ENCODE measurements around the gene SYNRG.

The SYNRG gene

DNA sequence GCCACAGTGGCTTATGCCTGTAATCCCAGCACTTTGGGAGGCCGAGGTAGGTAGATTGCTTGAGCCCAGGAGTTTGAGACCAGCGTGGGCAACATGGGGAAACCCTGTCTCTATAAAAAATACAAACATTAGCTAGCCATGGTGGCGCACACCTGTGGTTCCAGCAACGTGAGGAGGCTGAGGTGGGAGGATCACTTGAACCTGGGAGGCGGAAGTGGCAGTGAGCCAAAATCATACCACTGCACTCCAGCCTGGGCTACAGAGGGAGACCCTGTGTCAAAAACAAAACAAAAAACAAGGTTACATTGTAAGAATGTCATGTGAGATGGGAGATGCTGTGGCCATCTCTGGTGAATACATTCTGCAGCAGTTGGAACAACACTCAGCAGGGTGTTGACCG lies 106.1 kb downstream of the SYNRG start:
- DNase-seq (ENCODE audit: low read depth) = no peak

DNA sequence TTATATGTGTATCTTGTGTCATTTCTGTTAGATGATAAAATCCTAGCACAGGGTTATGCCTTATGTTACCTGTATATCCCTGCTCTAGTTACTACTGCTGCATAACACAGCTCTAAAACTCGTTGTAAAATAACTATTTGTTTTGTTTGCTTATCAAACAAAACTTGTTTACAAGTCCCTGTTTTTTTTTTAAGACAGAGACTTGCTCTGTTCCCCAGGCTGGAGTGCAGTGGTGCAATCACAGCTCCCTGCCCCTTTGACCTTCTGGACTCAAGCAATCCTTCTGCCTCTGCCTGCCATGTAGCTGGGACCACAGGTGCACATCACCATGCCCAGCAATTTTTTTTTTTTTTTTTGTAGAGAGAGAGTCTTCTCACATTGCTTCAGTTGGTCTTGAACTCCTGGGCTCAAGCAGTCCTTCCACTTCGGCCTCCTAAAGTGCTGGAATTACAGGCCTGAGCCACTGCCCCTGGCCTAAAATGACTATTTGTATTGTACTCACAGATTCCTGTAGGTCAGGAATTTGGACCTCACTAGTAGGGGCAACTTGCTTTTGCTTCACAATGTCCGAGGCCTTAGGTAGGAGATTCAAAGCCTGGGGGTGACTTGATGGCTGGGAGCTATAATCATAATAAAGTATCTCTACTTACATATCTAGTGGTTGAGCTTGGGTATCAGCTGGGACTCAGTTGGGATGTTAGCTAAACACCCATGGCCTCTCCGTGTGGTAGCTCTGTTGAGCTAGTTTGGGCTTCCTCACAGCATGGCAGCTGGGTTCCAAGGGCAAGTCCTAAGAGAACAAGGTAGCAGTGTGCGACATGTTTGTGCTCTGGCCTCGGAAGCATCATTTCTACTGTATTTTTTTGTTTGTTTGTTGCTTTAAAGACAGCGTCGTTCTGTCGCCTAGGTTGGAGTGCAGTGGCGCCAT lies 106.9 kb downstream of the SYNRG start:
- no peak for DNase-seq (ENCODE audit: low read depth)

DNA sequence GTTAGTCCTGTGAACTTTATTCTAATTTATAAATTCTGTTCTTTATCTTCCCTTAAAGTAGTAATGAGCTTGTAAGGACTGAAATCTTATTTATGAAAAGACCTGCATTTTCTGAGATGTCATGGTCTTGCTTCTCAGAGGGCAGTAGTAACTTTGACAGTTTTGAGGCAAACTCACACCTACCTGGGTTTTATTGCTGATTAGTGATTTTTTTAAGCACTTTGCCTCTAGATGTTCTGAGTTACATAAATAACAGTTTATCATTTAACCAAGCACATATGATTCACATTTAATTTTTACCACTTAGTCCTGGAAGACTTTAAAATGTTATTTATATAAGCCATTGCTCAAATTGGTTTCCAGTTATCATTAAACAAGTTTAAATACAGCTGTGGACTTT lies 108.8 kb downstream of the SYNRG start:
- DNase-seq (ENCODE audit: low read depth) = no peak

DNA sequence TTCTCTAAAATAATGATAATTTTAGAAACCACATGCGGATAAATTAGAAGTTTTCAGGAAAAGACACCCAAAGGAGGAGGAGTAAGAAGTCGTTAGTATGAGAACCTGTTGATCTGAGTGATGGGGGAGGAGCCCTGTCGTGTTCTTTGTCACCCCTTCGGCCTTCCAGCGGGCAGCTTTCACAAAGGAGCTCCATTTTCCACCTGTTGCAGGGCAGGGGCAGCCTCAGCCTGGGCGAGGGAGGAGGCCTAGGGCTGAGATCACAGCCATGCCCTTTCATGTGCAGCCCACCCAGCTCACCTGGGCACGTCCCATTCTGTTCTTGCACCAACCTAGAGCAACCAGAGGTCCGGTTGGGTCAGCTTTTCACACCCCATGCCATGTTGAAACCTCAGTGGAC lies 114.2 kb downstream of the SYNRG start:
- DNase-seq (ENCODE audit: low read depth) = no peak

DNA sequence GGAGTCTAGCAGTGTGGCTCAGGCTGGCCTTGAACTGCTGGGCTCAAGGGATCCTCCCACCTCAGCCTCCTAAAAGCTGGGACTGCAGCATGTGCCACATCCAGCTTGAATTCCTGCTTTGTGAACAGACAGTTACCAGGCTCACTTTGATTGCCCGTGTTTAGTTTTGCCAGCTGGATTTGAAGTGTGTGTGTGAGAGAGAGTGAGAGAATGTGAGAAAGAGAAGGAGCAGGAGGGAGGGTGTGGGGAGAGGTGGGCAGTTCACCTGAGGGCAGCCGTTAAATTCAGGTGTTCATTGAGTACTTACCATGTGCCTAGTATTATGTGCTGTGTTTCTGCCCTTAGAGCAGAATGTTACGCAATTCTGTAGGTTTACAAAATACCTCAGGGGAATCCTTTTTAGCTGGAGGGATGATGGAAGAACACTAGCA lies 114.8 kb downstream of the SYNRG start:
- no peak for DNase-seq (ENCODE audit: low read depth)

DNA sequence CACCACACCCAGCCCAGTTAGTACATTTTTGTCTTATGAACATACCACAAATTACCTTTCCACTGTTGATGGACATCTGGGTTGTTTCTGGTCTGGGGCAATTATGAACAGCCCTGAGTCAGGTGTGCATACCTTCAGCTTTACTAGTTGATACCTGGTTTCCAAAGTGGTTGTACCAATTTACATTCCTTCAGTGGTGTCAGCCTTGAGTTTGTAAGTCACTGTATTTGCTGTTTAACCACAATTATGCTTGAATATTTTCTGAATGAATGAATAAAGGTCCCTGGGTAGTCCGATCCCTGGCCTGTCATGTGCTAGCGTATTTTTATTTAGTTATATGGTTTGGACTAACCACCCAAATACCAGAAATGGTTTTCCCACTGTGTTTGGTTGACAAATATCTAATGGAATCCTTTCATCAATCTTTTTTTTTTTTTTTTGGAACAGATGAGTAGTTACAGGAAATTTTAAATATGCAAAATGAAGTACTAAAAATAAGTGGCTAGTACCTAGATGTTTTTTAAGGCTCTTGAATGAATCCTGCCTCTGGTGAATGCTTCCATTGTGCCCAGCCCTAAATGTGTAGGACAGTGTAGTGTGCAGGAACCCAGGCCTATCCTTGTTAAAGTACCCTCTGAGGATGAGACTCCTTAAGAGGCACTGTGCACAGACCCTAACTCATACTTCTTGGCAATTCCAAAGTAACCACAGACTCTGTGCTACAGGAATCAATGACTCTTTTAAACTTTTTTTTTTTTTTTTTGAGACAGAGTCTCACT lies 115.8 kb downstream of the SYNRG start:
- DNase-seq (ENCODE audit: low read depth) = no peak

DNA sequence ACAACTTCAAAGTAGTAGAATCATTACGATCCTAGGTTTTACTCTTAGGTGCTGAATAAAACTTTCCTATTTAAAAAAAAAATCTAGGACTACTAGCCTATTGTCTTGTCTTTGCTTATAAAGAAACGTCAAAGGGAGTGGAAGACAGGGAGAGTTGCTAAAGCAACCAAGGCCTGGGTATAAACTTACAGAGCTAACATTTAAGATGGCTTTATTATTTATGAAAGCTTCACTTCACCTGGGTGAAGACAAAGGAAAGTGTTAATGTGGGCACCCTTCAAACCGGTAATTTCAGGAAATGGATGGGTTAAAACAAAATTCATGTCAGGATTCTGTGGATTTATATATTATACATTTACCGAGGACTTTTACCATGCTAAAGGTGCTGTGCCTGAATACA lies 117.1 kb downstream of the SYNRG start:
- no peak for DNase-seq (ENCODE audit: low read depth)

DNA sequence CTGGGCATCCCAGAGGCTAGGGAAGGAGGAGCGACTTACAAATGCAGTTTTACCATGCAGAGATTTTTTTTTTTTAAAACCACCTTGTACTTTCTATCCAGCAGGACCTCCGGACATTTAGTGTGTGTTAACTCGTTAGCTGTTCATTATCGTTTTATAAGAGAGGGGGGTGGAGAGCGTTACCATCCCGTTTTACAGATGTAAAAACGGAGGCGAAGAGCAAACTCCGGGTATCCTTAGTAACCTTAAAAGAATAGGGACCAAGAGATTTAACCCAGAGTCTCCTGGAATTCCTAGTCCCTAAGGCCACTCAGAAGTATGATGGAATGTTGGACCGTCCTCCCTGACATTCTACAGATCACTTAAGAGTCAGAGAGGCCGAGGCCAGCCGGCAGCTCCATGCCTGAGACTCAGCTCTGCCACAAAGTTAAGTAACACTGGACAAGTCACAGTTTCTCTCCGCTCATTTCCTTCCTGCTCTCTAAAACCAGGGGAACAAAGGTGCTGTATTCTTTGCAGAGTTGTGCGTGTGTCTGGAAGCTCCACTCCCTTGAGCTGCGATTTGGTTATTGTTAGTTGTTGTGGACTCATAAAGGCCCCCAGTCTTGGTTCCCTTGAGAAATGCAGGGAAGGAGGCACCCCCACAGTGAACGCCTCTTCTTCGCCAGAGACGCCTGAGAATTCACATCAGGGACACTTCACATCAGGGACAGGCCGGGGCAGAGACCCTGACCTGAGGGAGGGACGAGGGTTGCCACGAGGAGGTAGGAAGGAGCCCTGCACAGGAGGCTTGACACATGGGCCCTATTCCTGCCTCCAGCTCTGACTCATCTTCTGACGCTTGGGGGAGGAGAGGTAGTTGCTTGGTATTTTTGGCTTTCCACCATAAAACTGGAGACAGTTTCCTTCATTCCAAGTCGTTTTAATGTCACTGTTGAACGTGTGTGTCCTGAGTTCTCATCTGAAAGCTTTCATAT lies 118.3 kb downstream of the SYNRG start:
- no peak for DNase-seq (ENCODE audit: low read depth)

DNA sequence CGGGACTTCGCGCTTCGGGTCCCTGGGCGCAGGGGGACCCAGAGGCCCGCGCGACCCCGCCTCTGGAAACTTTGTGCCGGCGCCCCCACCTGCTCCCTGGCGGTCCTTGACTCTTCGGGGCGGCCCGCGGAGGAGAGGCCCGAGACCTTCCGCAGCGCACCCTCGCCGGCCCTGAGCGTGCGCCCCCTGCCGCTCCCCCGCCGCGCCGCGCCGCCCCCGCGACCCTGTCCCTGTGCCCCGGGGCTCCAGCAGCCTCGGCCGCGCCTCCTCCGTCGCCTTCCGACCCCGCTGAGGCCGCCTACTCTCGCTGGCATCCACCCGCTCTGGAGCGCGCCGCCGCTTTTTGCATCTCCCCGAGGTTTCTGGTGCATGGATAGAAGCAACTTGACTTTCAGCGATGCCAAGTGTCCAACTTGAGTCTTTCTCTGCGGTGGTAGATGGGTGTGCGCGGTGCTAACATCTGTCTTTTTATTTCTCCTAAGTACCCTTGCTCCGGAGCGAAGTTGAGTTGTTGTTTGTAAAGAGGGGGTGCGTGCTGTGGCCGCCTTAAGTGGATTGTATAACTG lies 119.1 kb downstream of the SYNRG start:
- peak; percentile 65 for DNase-seq (ENCODE audit: low read depth)

DNA sequence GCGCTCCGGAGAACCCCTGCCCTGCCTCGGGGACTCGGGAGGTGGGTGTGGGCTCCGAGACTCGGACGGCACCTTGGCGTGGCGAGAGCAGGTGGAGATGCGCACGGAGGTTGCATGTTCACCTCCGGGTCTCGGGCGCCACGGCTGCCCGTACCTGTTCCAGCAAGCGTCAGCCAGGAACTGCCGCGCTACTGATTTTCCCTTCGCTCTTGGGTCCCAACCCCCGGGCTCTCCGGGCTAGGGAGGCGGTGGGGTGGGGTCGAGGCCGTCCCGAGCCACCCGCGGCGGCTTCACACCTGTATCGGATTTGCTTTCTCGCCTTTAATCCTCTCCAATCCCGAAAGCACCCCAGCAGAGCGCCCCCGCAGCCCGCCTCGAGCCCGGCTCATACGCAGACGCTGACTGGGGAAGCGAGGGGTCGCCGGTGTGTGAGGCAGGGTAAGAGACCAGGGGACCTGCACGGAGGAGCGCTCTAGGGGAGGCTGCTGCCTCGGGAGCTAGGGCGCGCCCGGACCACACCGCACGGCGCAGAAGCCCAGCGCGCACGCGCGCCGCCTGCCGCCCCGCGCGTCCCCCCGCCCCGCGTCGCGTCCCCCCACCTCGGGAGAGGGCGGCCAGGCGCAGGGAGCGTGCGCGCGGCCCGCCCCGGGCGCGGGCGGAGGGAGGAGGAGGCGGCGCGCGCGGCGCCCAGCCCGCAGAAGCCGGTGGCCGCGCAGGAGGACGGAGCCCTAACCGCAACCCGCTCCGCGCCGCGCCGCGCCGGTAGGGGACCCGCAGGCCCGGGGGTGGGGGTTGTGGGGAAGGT lies 119.8 kb downstream of the SYNRG start, which contains the start of gene DUSP14:
TSS of gene DUSP14 (plus strand) at position 695 of the 805 bp plus-strand sequence. CDS start 22,382 bp downstream, outside the sequence.
- peak; percentile 76 for DNase-seq (ENCODE audit: low read depth)

DNA sequence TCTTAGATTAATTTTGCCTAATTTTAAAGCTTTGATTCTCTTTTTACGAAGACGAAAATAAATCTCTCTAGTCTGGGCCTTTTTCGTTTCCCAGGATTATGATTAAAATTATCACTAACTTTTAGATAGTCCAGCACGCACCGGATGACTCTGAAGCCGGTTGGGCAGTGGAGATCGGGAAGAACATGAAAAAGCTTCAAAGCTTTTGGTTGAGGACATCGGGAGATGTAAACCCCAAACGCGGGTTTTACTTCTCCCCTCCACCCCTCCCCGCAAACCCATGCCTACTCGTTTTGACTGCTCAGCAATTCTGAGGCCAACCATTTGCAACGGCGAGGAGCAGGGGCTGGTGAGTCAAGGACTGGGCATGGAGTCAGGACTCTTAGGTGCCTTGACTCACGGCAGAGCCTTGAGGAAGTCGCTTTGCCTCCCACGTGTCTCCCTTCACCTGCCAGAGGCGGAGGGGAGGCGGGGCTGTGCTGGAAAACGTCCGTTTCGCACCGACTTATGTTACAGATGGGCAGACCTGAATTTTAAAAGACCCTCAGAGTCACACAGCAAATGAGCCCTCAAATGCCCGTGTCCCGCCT lies 120.5 kb downstream of the SYNRG start:
- DNase-seq (ENCODE audit: low read depth) = peak; percentile 45

DNA sequence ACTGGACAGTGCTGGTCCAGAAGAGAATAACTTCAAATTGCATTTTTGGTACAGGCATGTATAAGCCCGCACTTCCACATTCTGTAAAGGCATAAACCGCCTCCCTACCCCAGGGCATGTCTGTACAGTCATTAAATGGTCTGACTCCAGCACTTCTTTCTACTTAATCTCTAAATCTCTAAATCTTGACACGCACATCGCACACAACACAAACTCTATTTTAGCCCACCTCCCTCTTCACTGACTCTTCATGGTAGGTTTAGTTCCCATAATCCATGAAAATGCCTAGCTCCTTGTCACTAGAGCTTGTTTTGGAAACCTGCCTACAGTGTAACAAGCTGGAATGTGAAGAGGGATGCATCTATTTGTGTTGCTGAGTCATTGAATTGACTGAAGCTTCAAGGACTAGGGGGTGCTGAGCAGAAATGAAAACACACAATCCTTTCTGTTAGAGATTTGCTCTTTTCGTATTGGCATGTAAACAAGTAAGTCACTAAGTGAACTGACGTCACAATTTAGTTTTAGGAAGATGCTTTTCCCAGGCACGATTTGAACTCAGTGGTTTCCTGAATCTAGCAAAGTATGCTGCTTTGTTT lies 121.1 kb downstream of the SYNRG start:
- DNase-seq (ENCODE audit: low read depth) = no peak

DNA sequence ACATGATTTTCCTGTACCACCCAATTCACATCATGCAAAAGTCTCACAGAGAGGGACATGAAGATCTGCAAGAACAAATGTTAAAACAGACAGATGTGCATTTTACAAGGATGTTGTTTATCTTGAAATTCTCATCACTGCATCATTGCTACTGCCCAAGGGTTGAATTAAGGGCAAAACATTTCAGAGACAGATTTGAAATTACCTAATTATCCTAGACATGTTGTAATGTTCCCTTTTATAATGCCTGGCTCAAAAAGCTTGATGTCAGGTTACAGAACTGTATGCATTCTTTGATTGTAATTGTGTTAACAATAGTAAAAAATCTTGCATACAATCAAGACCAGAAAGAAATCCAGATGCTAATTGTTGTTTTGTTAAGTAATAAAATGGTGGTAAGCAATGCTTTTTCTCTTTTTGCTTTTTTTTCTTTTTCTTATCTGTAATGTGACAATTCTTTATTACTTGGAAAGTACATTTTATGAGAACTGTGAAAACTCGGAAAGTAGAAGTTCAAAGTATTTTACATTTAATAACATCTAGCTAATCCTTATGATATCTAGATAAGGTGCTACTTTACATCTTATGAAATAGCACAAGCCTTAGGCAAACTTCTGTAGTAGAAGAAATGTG lies 123.2 kb downstream of the SYNRG start:
- no peak for DNase-seq (ENCODE audit: low read depth)

DNA sequence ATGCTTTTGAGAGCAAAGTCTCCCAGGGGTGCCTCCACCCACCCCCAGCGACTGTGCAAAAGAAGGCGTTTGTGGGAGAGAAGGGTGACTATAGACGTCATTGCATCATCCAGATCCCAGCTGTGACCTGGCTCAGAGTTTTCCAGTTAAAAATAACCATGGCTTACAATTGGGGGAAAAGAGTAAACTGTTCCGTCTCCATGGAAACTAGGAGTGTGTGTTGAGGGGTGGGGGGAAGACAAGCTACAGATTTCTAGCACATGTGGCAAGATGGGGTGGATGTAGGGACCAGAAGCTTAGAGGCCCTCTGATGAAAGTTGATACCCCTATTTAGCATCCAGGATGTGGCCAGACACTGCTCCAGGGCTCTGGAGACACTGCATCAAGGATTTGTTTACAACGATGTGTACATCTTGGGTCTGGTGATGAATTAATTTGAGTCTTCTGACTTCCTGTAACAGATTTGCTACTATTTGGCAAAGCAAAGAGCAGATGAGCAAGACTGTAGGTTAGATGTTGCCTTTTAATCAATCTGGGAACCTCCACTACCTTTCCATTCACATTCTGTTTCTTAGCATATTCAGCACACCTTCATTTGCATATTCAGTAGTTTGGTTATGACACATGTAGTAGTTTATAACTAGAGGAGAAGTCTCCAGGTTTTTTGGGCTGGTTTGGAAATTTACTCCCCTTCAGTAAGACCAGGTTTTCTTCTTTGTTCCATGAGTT lies 125.7 kb downstream of the SYNRG start:
- DNase-seq (ENCODE audit: low read depth) = no peak

DNA sequence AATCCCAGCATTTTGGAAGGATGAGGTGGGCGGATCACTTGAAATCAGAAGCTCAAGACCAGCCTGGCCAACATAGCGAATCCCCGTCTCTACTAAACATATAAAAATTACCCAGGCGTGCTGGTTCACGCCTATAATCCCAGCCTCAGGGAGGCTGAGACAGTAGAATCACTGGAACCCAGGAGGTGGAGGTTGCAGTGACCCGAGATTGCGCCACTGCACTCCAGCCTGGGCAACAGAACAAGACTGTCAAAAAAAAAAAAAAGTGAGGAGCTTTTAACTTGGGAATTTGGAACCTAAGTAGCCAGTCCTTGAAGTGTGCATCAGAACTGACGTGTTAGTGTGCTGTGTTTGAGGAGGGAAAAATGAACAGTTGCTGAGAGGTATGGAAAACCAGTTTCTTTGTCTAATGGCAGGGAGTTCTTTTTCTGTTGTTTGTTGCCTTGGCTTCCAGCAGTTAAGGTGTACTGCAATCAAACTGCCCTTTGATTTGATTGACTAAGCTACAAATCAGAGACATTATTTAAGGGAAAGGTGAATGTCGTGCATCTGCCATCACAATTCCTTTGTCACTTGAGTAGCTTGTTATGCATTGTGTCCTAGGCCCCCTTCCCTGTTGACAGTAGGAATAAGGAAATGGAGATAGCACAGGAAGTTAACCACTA lies 128.1 kb downstream of the SYNRG start:
- DNase-seq (ENCODE audit: low read depth) = no peak

DNA sequence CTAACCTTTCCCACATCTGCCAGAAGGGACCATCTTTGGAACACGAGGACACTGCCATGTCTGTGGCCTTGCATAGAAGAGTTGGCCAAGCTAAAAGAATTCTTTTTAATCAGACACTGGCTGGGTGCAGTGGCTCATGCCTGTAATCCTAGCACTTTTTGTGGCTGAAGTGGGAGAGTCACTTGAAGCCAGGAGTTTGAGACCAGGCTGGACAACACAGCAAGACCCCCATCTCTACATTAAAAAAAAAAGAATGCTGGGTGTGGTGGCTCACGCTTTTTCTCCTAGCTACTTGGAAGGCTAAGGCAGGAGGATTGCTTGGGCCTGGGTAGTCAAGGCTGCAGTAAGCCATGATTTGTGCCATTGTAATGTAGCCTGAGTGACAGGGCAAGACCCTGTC lies 128.8 kb downstream of the SYNRG start:
- DNase-seq (ENCODE audit: low read depth) = no peak

DNA sequence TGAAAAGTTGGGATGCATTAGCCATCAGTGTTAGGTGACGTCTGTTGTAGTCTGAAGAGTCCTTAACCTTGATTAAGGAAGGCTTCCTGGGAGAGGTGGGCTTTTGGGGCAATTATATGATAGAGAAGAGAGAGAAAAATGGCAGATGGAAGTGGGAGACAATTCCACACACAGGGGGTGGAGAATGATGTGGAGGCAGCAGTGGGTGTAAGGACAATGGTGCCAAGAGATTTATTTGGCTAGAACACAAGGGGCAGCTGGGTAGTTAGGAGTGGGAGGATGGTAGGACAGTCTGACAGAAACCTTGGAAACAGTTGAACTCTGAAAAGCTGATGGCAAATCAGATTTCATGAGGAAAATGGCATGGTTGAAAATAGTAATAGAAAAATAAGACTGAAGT lies 130.2 kb downstream of the SYNRG start:
- no peak for DNase-seq (ENCODE audit: low read depth)

DNA sequence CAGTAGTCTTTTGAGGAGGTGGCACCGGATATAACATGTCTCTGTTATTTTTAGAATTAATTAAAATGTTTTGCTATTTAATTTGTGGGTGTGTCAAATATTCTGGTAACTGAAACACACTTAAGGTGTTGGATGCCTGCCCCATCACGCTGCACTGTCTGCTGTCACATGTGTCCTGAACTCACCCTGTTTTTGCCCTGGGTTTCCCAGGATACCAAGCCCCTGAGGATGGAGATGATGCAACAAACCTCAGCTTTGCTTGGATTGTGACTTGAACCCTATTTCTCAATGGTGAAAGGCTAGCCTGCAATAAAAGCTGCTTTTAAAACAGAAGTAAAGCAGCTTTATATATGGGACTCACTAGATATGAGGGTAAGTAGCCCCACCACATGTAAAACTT lies 131.0 kb downstream of the SYNRG start:
- no peak for DNase-seq (ENCODE audit: low read depth)

Data from stimulated activated CD8-positive, alpha-beta memory T cell treated with anti-CD3 and anti-CD28 coated beads, Interleukin-12 subunit alpha, Interleukin-12 subunit beta, amount 100 ng/mL, for 4 hours (primary cell).